Hepatocyte (in vitro differentiated cells): Measurements from ENCODE around the gene SLC36A3.

Experiments used
- EZH2phosphoT487 ChIP-seq: fragments of 200-600 bp; sonication (generic); IDR thresholded peaks from one replicate; pipeline ENCODE4 v1.6.1; 2018; ENCODE audit warnings: antibody characterized with exemption, mild to moderate bottlenecking, low read depth, moderate library complexity; ENCODE audit not compliant: unreplicated experiment, severe bottlenecking
- TF ChIP-seq, protein P1 (sequence below): fragments of 200-600 bp; sonication (generic); IDR thresholded peaks from 2 replicates; pipeline ENCODE4 v1.5.1; 2016; ENCODE audit warnings: antibody characterized with exemption, mild to moderate bottlenecking; ENCODE audit not compliant: poor library complexity

DNA sequence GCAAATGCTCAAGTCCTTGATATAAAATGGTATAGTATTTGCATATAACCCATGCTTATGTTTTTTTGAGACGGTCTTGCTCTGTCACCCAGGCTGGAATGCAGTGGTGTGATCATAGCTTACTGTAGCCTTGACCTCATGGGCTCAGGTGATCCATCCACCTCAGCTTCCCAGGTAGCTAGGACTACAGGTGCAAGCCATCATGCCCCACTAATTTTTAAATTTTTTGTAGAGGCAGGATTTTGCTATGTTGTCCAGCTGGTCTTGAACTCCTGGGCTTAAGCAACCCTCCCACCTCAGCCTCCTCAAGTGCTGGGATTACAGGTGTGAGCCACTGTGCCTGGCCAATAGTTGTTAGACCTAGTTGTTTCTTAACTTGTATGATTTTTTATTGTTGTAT is 17.3 kb downstream of the SLC36A3 start:
- TF ChIP-seq, protein P1, sequence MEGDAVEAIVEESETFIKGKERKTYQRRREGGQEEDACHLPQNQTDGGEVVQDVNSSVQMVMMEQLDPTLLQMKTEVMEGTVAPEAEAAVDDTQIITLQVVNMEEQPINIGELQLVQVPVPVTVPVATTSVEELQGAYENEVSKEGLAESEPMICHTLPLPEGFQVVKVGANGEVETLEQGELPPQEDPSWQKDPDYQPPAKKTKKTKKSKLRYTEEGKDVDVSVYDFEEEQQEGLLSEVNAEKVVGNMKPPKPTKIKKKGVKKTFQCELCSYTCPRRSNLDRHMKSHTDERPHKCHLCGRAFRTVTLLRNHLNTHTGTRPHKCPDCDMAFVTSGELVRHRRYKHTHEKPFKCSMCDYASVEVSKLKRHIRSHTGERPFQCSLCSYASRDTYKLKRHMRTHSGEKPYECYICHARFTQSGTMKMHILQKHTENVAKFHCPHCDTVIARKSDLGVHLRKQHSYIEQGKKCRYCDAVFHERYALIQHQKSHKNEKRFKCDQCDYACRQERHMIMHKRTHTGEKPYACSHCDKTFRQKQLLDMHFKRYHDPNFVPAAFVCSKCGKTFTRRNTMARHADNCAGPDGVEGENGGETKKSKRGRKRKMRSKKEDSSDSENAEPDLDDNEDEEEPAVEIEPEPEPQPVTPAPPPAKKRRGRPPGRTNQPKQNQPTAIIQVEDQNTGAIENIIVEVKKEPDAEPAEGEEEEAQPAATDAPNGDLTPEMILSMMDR, result no peak
- TF ChIP-seq EZH2phosphoT487, result no peak
